Spleen (tissue), 7 donors: ENCODE measurements around the gene NPTX1.

Experiments used
- CTCF ChIP-seq, 11 experiments: fragments of 200-600 bp in 7 of 11; fragments of 450-650 bp in 4 of 11; sonication (generic) in 4 of 11; IDR thresholded peaks in 8 of 11; conservative IDR thresholded peaks in 3 of 11; 1 replicate in 7 of 11; 2 replicates in 4 of 11; pipeline versions ENCODE4 v1.4.0 to v1.8.0; 2016 to 2021; ENCODE audit warnings: antibody characterized with exemption in 11 of 11, inconsistent platforms in 4 of 11, mild to moderate bottlenecking in 1 of 11
- POLR2A ChIP-seq, 3 donors: fragments of 450-650 bp; IDR thresholded peaks; one replicate each; pipeline ENCODE4 v1.5.1; 2017; ENCODE audit warnings: antibody characterized with exemption in 3 of 3, mild to moderate bottlenecking in 1 of 3
- POLR2AphosphoS5 ChIP-seq, 3 donors: sonication (generic); formaldehyde crosslinking; IDR thresholded peaks; one replicate each; pipeline ENCODE4 v1.5.1; 2017; ENCODE audit warnings: antibody characterized with exemption in 3 of 3
- donor health status: DM: no; HTN: no; CAD: no; lungs with moderate emphysema.
- donor health status: DM: no; HTN: no; CAD: no.
- donor health status: DM: no; HTN: no; CAD: no.

- TF ChIP-seq CTCF (IDR thresholded peaks at IDR 0.05 in 8 of 11, conservative IDR thresholded peaks at IDR 0.05 in 3 of 11) (no peak), POLR2A (IDR thresholded peaks at IDR 0.05) (no peak), POLR2AphosphoS5 (IDR thresholded peaks at IDR 0.05) (no peak)
Observed at GRCh38 chr17:80482555-80483308, 6.3 kb upstream of the NPTX1 start.
